ENCODE measurements around the gene C4orf54. TPM values are rescaled to one million over a fixed set of nuclear protein-coding genes. Genes with fewer than 3 reads are reported as not detected.

Gene C4orf54
- total RNA-seq, 4 donors from 2014 or later = 0.06 TPM; not detected in 3

- DNase-seq (ENCODE audit: low spot score in 2 of 2) = no peak
- TF ChIP-seq CTCF (IDR thresholded peaks at IDR 0.05) = no peak
- no peak for TF ChIP-seq POLR2A (IDR thresholded peaks at IDR 0.05)
- intact Hi-C loops (cut with DNase I; ENCODE audit: low total_unique reads) = no loop called here
- no peak overlapping the region for H3K4me3 ChIP-seq (ENCODE audit: low read depth, poor library complexity, severe bottlenecking)
- 82 to 86% methylated on average over 4 of the region's 4 CpGs for WGBS, 2 donors
Measured at GRCh38 chr4:99658666-99659065, 1.0 kb upstream of the C4orf54 start.

GRCh38 chr4:99655308-99656081 lies 2.1 kb downstream of the C4orf54 start:
- DNase-seq (ENCODE audit: low spot score in 2 of 2) = peak in 1 of 2 donors; percentile 30
- TF ChIP-seq POLR2A (IDR thresholded peaks at IDR 0.05) (no peak), CTCF (IDR thresholded peaks at IDR 0.05) (no peak)
- WGBS, 2 donors = 52 to 53% methylated on average over 9 of the region's 9 CpGs
- intact Hi-C loops (cut with DNase I; ENCODE audit: low total_unique reads) = no loop called here
- no peak overlapping the region for H3K4me3 ChIP-seq (ENCODE audit: low read depth, poor library complexity, severe bottlenecking)

GRCh38 chr4:99654361-99654761 lies 3.3 kb downstream of the C4orf54 start:
- 70 to 84% methylated on average over 13 to 15 of the region's 15 CpGs for WGBS, 2 donors
- no peak overlapping the region for H3K4me3 ChIP-seq (ENCODE audit: low read depth, poor library complexity, severe bottlenecking)
- intact Hi-C loops (cut with DNase I; ENCODE audit: low total_unique reads) = no loop called here
- TF ChIP-seq CTCF (IDR thresholded peaks at IDR 0.05) (no peak), POLR2A (IDR thresholded peaks at IDR 0.05) (no peak)
- DNase-seq (ENCODE audit: low spot score in 2 of 2) = no peak

- H3K4me3 ChIP-seq (ENCODE audit: low read depth, poor library complexity, severe bottlenecking) = no peak overlapping the region
- intact Hi-C loops (cut with DNase I; ENCODE audit: low total_unique reads) = no loop called here
- WGBS, 2 donors = 90 to 92% methylated on average over 9 of the region's 9 CpGs
- no peak for DNase-seq (ENCODE audit: low spot score in 2 of 2)
- TF ChIP-seq CTCF (IDR thresholded peaks at IDR 0.05) (no peak), POLR2A (IDR thresholded peaks at IDR 0.05) (no peak)
Measured at GRCh38 chr4:99653916-99654315, 3.7 kb downstream of the C4orf54 start.

GRCh38 chr4:99652596-99653436 lies 4.8 kb downstream of the C4orf54 start:
- DNase-seq (ENCODE audit: low spot score in 2 of 2) = no peak
- 94 to 95% methylated on average over 30 to 31 of the region's 43 CpGs for WGBS, 2 donors
- intact Hi-C loops (cut with DNase I; ENCODE audit: low total_unique reads) = no loop called here
- no peak overlapping the region for H3K4me3 ChIP-seq (ENCODE audit: low read depth, poor library complexity, severe bottlenecking)
- no peak for TF ChIP-seq POLR2A (IDR thresholded peaks at IDR 0.05)
- no peak for TF ChIP-seq CTCF (IDR thresholded peaks at IDR 0.05)
